ENCODE data around the gene FAM161B.
"Not testable (repeated sequence)": the region's sequence is repeated elsewhere in the genome, so short reads cannot be mapped to it uniquely, and the experiment has no call there.

Gene FAM161B

DNA sequence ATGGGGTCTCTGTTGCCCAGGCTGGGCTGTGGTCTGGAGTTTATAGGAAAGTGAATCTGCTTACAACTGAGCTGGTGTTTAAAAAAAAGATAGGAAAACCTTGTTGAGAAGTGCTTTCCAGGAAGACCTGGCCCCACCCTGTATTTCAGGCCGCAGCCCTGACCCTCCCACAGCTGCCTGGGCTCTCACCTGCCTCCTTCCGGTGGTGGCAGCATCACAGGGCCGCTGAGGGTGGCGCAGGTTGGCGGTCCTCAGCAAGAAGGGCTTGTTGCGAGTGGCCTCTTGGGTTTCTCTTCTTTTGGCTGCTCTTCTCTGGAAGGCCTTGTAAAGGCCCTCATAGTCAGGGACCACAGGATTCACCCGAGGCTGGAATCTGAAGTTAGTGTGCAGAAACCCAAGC lies 7.7 kb downstream of the FAM161B start:
- DNase-seq, result no peak

DNA sequence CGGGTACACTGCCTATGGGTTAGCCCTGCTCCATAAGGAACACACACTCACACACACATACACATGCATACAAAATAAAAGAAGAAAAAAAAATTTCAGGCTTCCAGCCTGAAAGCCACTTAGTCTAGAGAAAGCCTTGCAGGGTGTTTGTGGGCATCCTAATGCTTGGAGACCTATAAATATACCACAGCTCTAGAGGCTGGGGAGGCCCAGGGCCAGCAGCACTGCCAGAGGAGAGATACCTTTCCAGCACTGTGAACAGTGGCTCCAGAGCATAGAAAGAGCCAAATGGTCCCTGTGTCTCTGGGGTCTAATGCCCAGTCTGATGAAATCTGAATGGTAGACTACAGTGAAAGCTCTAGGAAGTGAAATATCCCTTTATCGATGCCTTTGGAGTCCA lies 12.9 kb downstream of the FAM161B start:
- no peak for DNase-seq

DNA sequence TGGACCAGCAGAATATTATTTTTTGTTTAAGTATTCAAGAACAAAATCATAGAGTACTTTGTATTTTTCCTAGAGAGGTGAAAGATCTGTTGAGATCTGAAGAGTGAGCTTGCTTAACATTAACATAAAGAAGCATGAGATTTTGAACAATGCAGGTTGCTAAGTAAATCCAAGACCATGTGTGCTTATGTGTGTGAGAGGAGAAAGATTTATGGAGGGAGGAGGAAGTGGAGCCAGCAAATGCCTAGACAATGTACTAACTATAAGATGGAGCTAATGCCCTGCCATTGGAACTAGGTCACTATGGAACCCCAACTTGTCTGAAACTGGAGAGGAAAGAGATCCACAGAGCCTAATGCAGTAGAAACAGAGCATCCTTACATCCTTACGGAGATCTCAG lies 13.3 kb downstream of the FAM161B start:
- DNase-seq, result no peak

DNA sequence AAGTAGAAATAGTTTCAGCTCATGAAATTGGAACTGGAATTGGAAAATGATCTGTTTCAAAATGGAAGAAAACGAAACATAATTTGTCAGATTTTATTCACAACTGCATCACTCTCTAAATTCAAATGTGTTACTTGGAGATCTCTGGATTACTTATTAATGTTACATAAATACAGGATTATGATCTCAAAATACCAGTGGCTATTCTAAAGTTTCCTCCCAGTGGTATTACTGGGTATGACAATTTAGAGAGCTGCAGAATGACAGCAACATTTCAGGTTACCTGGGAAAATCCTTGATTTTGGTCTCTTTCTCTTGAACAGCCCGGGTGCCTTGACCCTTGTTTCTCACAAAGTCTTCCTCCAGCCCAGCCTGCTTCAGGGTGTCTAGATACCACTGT lies 14.2 kb downstream of the FAM161B start:
- DNase-seq, result peak; percentile 6

DNA sequence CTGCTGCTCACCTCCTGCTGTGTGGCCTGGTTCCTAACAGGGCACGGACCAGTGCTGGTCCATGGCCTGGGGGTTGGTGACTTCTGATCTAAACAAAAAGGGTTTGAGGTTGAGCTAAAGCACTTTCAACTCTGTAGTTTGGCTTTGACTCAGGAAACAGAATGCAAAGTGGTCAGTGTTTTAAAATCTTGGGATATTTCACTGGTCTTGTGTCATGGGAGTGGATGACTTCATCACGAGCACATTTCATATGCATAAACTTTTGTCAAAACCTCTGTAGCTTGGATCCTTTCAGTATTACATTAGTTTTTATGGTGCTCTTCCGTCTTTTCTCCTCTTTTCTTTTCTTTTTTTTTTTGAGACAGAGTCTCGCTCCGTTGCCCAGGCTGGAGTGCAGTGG lies 25.6 kb downstream of the FAM161B start:
- no peak for DNase-seq

DNA sequence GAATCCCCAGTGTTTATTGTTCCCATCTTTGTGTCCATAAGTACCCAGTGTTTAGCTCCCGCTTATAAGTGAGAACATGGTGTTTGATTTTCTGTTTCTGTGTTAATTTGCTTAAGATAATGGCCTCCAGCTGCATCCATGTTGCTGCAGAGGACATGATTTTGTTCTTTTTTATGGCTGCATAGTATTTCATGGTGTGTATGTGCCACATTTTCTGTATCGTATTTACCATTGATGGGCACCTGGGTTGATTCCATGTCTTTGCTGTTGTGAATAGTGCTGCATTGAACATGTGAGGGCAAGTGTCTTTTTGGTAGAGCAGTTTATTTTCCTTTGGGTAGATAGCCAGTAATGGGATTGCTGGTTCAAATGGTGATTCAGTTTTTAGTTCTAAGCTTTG lies 30.4 kb downstream of the FAM161B start:
- DNase-seq, result not testable (repeated sequence)

DNA sequence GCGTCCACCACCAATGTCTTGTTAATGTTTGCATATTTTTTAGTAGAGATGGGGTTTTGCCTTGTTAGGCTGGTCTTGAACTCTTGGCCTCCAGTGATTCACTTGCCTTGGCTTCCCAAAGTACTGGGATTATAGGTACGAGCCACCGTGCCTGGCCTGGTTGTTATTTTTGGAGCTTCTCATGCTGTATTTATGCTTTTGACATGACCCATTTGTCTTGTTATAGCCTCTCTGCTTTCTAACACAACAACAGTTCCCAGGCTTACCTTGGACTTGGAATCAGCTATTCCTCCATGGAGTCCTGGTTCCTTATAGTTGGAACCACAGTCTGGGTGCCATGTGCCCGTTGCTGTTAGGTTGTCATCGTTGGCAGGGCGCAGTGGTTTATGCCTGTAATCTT lies 33.6 kb downstream of the FAM161B start:
- no peak for DNase-seq

DNA sequence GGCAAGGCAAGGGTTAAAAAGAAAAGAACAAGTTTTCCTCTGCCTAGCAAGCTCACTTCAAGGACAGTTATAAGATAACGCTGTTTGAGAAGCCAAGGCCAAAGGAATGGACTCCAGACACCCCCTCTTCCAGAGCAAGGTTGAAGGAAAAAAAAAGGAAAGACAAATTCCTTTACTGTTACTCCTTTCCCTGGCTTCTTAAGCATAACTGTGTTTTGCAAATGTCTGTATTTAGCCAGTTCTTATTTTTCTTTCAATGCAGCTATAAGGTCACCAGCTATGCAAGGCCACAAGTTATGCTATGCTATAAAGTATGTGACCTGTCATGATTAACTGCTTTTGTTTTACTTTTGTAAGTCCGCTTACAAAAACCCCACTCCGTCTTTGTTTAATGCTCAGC lies 36.6 kb downstream of the FAM161B start:
- DNase-seq, result no peak

DNA sequence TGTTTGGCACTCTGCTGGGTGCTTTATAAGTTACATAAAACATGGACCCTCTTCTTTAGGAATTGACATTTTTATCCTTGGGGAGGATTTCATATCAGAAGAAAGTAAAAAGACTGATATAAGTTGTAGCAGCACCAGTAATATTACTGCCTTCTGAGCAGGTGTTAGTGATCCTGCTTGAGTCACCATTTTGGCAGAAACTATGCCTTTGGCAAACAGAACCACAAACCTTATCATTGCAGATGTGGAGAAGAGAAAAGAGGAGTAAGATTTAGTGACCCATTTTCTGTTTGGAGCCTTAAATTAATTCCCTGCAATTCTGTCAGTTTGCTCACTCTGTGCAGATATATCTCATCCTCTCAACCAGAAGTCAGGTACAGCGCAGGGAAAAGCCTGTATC lies 40.2 kb downstream of the FAM161B start:
- no peak for DNase-seq

DNA sequence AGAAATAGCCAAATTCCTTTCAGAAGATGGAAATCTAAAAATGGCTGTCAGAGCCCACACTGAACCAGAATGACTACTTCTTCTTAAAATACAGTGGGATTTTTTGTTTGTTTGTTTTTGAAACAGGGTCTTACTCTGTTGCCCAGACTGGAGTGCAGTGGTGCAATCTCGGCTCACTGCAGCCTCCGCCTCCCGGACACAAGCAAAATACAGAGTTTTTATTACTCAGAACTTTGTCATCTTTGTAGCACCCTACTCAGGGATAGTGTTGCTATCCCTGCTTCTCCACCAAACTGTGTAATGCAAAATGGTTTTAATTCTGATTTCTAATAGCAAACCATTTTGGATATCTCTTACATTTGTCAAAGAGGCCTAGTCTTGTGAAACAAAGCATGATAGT lies 46.9 kb downstream of the FAM161B start:
- DNase-seq, result no peak

DNA sequence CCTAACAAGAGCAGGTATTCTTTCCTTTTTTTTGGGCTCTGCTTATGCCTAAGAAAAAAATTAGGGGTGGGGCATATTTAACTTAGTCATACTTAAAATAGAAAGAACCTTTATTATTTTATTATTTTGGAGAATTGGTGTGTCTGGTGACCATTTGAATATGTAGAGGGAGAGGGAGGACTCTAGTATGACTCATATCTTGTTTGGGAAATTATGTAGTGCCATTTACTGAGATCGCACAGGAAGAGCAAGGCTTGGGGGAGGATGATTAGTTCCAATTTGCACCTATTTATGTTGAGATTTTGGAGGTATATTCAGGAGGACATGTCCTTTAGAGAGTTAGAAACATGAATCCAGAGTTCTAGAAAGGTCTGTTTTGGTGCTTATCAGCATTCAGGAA lies 53.4 kb downstream of the FAM161B start:
- no peak for DNase-seq

DNA sequence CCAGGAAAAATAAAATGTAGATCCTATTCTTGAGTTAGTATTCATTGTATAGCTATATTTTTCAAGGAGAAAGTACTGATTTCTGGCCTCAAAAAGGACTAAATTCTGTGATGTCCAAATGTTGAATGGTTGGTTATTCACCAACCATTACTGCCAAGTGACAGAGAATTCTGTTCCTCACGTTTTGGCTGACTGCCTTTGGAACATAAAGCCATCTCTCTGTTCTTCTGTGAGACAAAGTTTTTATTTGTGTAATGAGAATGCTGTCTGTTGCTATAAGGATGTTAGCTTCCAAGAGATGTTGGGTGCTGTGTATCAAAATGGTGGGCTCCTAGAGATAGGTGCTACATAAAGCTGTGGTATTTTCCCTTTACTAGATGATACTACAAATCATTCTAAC lies 54.0 kb downstream of the FAM161B start:
- DNase-seq, result no peak

DNA sequence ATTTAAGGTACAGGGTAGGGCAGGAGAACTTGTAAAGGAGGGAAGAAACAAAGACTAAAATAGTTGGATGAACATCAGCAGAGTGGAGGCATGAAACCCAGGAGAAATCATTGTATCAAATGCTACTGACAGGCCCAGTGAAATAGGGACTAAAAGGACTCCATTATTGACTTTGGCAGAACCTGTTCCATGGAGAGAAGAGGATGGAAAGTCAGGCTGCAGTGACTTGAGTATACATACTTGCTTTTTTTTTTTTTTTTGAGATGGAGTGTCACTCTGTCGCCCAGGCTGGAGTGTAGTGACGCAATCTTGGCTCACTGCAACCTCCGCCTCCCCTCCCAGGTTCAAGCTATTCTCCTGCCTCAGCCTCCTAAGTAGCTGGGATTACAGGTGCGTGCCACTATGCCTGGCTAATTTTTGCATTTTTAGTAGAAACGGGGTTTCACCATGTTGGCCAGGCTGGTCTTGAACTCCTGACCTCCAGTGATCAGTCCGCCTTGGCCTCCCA lies 55.7 kb downstream of the FAM161B start:
- DNase-seq, result not testable (repeated sequence)

DNA sequence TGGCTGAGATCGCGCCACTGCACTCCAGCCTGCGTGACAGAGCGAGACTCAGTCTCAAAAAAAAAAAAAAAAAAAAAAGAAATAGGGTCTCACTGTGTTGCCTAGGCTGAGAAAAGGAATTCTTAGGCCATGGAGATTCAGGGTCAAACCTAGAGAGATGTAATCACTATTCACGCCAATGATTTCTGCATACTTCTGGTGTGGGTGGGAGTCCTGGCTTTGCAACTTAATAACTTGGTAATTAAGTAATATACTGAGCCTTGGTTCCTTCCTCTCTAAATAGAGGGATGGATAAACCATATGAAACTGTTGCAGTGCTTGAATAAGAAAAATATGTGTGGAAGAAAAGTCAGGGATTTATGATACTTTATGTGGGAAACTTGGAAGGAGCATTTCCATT lies 60.5 kb downstream of the FAM161B start:
- no peak for DNase-seq

DNA sequence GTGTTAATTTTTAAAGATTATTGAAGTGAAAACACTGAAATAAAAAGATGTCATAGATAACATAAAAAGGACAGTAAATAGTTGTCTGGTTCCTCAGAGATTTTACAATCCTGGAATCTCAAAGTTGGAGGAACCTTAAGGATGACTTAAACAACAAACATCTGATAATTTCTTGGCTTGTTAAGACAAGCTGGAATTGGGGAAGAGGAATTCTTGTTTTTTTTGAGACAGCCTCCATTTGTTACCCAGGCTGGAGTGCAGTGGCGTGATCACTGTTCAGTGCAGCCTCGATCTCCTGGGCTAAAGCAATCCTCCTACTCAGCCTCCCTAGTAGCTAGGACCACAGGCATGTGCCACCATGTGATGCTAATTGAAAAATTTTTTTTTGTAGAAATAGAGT lies 60.9 kb downstream of the FAM161B start:
- no peak for DNase-seq

DNA sequence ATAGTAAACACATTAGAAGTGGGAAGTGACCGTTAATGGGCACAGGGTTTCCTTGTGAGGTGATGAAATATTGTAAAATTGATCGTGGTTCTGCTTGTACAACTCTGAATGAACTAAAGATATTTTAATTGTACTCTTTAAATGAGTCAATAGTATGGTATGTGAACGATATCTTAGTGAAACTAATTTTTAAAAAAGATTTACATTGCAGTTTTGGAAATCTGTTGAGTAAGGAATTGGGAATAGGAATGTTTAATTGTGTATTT lies 61.5 kb downstream of the FAM161B start:
- DNase-seq, result no peak

DNA sequence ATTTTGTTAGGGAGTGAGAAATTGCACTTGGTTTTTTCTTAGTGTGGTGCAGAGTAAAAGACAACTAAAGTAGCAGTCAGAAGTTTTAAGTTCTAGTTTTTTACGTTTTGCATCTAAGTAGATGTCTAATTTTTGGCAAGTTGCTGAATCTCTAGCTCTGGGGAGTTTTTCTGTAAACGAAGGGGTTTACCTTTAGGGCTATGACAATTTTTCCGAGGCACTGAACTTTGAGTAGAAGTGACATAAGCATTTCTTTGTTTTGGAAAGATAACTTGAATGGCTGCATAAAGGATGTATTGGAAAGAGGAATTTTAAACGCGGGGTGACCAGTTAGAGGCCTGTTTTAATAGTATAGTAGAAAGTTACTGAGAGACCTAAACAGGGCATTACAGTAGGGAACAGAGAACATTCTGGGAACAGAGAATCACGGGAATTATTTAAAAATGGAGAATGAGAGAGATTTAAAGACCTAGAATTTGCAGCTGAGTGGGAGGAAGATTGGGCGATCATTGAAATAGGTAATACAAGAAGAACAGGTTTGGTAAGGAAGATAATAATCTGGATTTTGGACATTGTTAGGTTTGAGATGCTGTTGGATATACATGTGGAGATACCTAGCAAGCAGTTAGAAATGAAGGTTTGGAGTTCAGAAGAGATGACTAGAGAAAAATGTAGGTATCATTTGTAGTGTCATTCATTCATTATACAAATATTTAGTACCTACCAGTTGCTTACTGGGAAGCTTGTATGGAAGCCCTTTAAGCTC lies 62.0 kb downstream of the FAM161B start:
- DNase-seq, result no peak

DNA sequence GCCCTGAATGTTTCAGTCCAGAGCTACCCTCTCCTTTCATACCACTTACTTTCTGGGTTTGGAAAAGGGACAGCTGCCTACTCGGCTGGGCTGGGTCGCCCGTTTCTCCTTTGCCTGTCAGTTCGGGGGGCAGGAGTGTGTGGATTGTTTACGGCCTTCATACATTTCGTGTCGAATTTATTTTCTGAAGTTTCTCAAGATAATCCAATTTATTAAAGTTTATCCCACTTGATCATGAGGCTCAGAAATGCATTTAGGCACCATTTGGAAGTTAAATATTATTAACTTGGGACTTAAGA lies 62.6 kb downstream of the FAM161B start:
- no peak for DNase-seq

DNA sequence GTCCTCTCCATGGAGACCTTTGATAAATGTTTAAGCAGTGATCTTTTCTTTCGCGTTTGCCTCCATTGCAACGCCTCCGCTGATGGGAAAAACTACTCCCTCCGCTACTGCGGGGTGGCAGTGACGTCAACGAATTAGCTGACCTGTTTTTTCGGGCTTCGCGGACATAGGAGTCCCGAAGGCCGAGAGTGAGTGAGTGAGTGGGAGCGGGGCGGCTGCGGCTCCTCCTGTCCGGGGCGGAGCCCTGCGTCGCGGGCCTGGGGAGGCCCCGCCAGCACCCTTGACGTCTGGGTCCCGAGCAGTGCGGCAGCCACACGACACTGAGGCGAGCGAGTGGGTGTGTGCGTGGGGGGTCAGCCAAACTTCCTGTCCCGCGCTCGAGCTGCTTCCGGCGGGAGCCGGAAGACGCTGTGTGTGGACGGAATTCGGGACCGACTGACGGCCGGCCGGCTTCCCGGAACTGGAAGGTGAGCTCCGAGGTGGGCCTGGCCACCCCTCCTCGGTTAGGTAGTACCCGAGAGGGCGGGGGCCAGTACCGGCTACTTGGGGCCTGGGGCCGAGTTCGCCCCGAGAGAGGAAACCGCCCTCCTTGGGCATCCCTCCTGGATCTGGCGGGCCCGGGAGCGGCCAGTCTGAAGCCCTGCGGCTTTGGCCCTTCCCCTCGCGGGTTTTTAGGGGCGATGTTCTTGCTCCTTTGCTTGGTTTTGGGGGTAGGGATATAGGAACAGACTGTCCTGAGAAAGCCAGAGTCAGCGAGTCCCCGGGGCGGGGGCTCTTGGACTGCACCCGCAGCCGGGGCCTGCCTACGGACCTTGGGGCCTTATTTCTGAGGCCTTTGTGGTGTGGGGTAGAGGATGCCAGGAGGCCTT lies 63.2 kb downstream of the FAM161B start, which contains the start of gene ZNF410:
Gene ZNF410, plus strand, starts transcription at position 411 of the 869 bp plus-strand sequence. CDS start 5,317 bp downstream, outside the sequence.
- peak; percentile 91 for DNase-seq

DNA sequence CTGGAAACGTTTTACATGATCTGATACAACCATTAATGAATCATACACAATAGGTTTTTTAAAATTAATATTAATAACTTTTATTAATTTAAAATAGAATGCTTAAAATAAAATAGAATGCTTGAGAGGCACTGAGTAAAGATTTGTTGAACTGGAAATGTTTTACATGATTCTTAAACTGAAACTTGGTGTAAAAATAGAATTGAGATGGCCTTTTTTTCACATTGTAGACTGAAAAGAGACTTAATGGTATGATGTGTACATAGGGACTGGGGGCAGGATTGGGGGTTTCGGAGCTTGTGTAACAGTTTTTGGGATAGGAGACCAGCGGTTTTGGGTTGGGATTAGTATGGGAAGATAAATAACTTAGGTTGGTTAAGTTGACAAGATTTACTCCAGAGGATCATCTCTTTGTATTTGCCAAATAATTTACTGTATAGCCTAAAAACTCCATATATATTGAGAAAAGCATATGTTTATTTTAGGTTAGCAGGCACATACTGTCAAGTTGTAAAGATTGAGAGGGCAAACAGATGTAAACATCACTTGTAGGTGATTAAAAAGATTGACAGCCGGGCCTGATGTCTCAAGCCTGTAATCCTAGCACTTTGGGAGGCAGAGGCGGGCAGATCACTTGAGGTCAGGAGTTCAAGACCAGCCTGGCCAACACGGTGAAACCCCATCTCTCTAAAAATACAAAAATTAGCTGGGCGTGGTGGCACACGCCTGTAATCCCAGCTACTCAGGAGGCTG lies 65.3 kb downstream of the FAM161B start:
- no peak for DNase-seq
